NT2/D1 (cell line): Measurements from ENCODE around the gene MORN4.

Experiments
- SUZ12 ChIP-seq: IDR thresholded peaks from 2 replicates; pipeline ENCODE4 v1.6.1; 2011; ENCODE audit not compliant: insufficient read length, insufficient read depth; ENCODE audit errors: extremely low read depth
- ZNF274 ChIP-seq: IDR thresholded peaks from 2 replicates; pipeline ENCODE4 v1.6.1; 2011; ENCODE audit warnings: mild to moderate bottlenecking, low read depth, low read length

DNA sequence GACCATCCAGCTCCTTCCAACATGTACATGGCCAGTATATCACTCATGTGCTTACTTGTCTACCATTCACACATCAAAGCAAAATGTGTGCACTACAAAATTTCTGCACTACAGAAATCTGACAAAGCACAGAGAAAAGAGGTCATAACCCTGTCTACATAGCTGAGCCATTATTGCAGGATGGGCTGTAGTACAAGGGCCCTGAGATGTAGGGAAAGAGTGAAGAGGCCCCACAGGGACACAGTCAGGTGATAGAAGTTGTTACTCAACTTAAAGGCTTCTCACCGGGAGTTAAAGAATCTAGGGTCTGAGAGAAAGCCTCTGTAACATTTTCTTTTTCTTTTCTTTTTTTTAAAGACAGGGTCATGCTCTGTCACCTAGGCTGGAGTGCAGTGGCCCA, 36.3 kb upstream of the MORN4 start:
- TF ChIP-seq ZNF274 (no peak), SUZ12 (no peak)
